ENCODE data around the gene CMSS1.

DNA sequence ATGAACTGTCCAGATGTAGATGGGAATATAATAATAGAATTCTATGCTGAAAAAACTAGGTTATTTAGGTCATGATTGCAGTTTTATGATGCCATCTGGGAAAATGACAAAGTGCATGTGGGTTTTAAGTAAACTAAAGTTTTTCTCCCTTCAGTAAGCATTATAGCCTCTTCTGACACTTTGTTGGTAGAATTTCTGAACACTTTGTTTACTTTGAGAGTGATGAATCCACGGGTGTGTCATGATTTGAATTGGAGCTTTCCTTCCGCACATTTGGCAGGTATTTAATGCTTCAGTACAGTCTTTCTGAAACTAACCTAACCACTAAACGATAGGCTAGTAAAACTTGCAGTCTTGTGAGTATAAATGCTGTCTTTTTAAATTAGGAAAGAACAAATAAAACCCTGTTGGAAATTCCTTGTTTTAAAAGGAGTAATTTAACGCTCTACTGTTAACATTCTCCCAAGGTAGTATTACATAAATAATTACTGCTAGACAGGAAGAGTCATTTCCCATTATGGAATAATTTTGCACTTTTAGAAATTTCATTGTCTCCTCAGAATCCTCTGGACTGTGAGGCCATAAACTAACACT, 289.7 kb downstream of the CMSS1 start:
- TF ChIP-seq, protein P1, sequence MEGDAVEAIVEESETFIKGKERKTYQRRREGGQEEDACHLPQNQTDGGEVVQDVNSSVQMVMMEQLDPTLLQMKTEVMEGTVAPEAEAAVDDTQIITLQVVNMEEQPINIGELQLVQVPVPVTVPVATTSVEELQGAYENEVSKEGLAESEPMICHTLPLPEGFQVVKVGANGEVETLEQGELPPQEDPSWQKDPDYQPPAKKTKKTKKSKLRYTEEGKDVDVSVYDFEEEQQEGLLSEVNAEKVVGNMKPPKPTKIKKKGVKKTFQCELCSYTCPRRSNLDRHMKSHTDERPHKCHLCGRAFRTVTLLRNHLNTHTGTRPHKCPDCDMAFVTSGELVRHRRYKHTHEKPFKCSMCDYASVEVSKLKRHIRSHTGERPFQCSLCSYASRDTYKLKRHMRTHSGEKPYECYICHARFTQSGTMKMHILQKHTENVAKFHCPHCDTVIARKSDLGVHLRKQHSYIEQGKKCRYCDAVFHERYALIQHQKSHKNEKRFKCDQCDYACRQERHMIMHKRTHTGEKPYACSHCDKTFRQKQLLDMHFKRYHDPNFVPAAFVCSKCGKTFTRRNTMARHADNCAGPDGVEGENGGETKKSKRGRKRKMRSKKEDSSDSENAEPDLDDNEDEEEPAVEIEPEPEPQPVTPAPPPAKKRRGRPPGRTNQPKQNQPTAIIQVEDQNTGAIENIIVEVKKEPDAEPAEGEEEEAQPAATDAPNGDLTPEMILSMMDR (conservative IDR thresholded peaks at IDR 0.05; ENCODE audit: low read depth, low read length): no peak
- no peak for TF ChIP-seq EZH2 (IDR thresholded peaks at IDR 0.05; ENCODE audit: borderline replicate concordance, low read depth, low read length, poor library complexity, severe bottlenecking)

All from A673 (cell line).